HepG2 (cell line): ENCODE results near the gene BMF. TPM values are rescaled to one million over a fixed set of nuclear protein-coding genes. Genes with fewer than 3 reads are reported as not detected.

Source experiments
- AHDC1 ChIP-seq: sonication (generic); formaldehyde crosslinking; IDR thresholded peaks from 2 replicates; pipeline ENCODE4 v1.5.1; 2020; ENCODE audit warnings: mild to moderate bottlenecking, missing genetic modification reagents, borderline replicate concordance
- EEA1 ChIP-seq: sonication (generic); formaldehyde crosslinking; IDR thresholded peaks from 2 replicates; pipeline ENCODE4 v1.5.1; 2020; ENCODE audit warnings: mild to moderate bottlenecking, missing genetic modification reagents, borderline replicate concordance
- ETV5 ChIP-seq: IDR thresholded peaks from 2 replicates; pipeline ENCODE4 v1.6.1; 2018; ENCODE audit warnings: missing biosample characterization, missing genetic modification reagents, inconsistent platforms, borderline replicate concordance
- FOXP4 ChIP-seq: sonication (generic); formaldehyde crosslinking; IDR thresholded peaks from 2 replicates; pipeline ENCODE4 v1.4.0; 2020; ENCODE audit warnings: missing genetic modification reagents
- GABPB1 ChIP-seq: IDR thresholded peaks from 2 replicates; pipeline ENCODE4 v1.6.1; 2016; ENCODE audit warnings: mild to moderate bottlenecking, missing genetic modification reagents, moderate library complexity, missing compliant biosample characterization
- HDAC6 ChIP-seq: fragments of 200-600 bp; sonication (generic); IDR thresholded peaks from 2 replicates; pipeline ENCODE4 v1.7.0; 2017; ENCODE audit warnings: mild to moderate bottlenecking, antibody characterized with exemption, low read length, low read depth
- MAX ChIP-seq: IDR thresholded peaks from 2 replicates; pipeline ENCODE4 v1.6.1; 2012; ENCODE audit warnings: inconsistent platforms
- SALL1 ChIP-seq: sonication (generic); formaldehyde crosslinking; IDR thresholded peaks from 2 replicates; pipeline ENCODE4 v1.8.0; 2022; ENCODE audit warnings: mild to moderate bottlenecking, missing genetic modification reagents
- SIX4 ChIP-seq: sonication (generic); formaldehyde crosslinking; IDR thresholded peaks from 2 replicates; pipeline ENCODE4 v1.4.0; 2020; ENCODE audit warnings: missing genetic modification reagents
- U2AF2 ChIP-seq: fragments of 200-400 bp; formaldehyde crosslinking; IDR thresholded peaks from 2 replicates; pipeline ENCODE4 v1.6.1; 2017; ENCODE audit warnings: low read depth, mild to moderate bottlenecking, low read length
- ZNF503 ChIP-seq: sonication (generic); formaldehyde crosslinking; IDR thresholded peaks from 2 replicates; pipeline ENCODE4 v1.4.0; 2020; ENCODE audit warnings: missing genetic modification reagents
- ZNF546 ChIP-seq: sonication (generic); formaldehyde crosslinking; conservative IDR thresholded peaks from 2 replicates; pipeline ENCODE4 v1.8.1; 2023; ENCODE audit warnings: mild to moderate bottlenecking, missing genetic modification reagents
- ZNF687 ChIP-seq: sonication (generic); formaldehyde crosslinking; IDR thresholded peaks from 2 replicates; pipeline ENCODE4 v1.5.1; 2020; ENCODE audit warnings: mild to moderate bottlenecking, missing genetic modification reagents, moderate library complexity
- ZNF709 ChIP-seq: sonication (generic); formaldehyde crosslinking; IDR thresholded peaks from 2 replicates; pipeline ENCODE4 v1.5.0; 2020; ENCODE audit warnings: mild to moderate bottlenecking, missing genetic modification reagents
- polyA plus RNA-seq, 8 experiments: library from polyadenylated mRNA; depleted of rRNA in 3 of 8; stranded (reverse) in 7 of 8; unstranded in 1 of 8; fragments of >200 nt; fragmentation: Illumina TruSeq in 4 of 8; extraction: Trizol in 4 of 8; gene quantifications; 2 replicates each; pipeline versions ENCODE4 v1.2.1 to v1.2.3, GENCODE V29; 2011 to 2016; ENCODE audit warnings: low read depth in 4 of 8, missing spikeins in 1 of 8, mixed read lengths in 1 of 8; ENCODE audit not compliant: insufficient read depth in 1 of 8
- total RNA-seq, 5 experiments: library from RNA; depleted of rRNA; stranded (reverse); fragments of >200 nt; fragmentation: Illumina TruSeq; extraction: Trizol; gene quantifications; 2 replicates each; pipeline ENCODE4 v1.2.3, GENCODE V29; 2016; ENCODE audit warnings: low read depth in 1 of 5

The BMF gene
- total and polyA plus RNA-seq, 2 of the 13 experiments (the other 11 are each of a cell fraction or from before 2014, with no cell fraction given), result 8.7 to 15.9 TPM

GRCh38 chr15:40082195-40082883, 26.3 kb downstream of the BMF start (continued):
- TF ChIP-seq SALL1 (CRISPR knock-in tag), result peak; percentile 53
- TF ChIP-seq MAX, result peak; percentile 70
- TF ChIP-seq GABPB1 (CRISPR knock-in tag), result peak; percentile 12
- no peak for TF ChIP-seq HDAC6
- no peak for TF ChIP-seq SIX4
- peak; percentile 11; the same call in 1 of the 2 replicates for TF ChIP-seq FOXP4 (CRISPR knock-in tag)
- TF ChIP-seq ZNF687, result peak; percentile 81
- no peak for TF ChIP-seq ZNF503 (CRISPR knock-in tag)
- no peak for TF ChIP-seq U2AF2
- TF ChIP-seq EEA1, result peak; percentile 82; the same call in 1 of the 2 replicates
- 0 out of 2 replicates have a peak, but pooled peaks have one; percentile 27 for TF ChIP-seq ZNF546 (CRISPR knock-in tag)
- no peak for TF ChIP-seq AHDC1 (CRISPR knock-in tag)
- peak; percentile 50; the same call in 1 of the 2 replicates for TF ChIP-seq ZNF709 (CRISPR knock-in tag)
- peak; percentile 38; the same call in 1 of the 2 replicates for TF ChIP-seq ETV5 (CRISPR knock-in tag)
